Stimulated activated naive CD8-positive, alpha-beta T cell treated with anti-CD3 and anti-CD28 coated beads, Interleukin-15, amount 100 ng/mL, for 72 hours (primary cell): ENCODE measurements around the gene SLC35F2.
"Not testable (repeated sequence)": the region's sequence is repeated elsewhere in the genome, so short reads cannot be mapped to it uniquely, and the experiment has no call there.

Experiments used
- ATAC-seq: fragments of 150-1000 bp; cut with Tn5 transposase; 2 replicates; pipeline ENCODE4 v1.10.0; 2021; ENCODE audit warnings: mild to moderate bottlenecking, moderate library complexity
- DNase-seq, 2 donors: peaks; one replicate each; pipeline ENCODE4 v3.0.0; 2021 to 2022
- H3K27ac Mint-ChIP-seq, 2 donors: one replicate each; pipeline ENCODE4 v1.8.0; 2022; ENCODE audit warnings: mild to moderate bottlenecking in 2 of 2, mixed read lengths in 2 of 2, moderate library complexity in 2 of 2
- H3K27me3 Mint-ChIP-seq: one replicate; pipeline ENCODE4 v1.8.0; 2022; ENCODE audit warnings: mixed read lengths
- H3K4me1 Mint-ChIP-seq: one replicate; pipeline ENCODE4 v1.8.0; 2022; ENCODE audit warnings: mild to moderate bottlenecking, mixed read lengths
- H3K4me3 Mint-ChIP-seq, 2 donors: one replicate each; pipeline ENCODE4 v1.8.0; 2022; ENCODE audit warnings: mild to moderate bottlenecking in 2 of 2, mixed read lengths in 2 of 2, moderate library complexity in 1 of 2
- H3K9me3 Mint-ChIP-seq, 2 donors: one replicate each; pipeline ENCODE4 v1.8.0; 2022; ENCODE audit warnings: mixed read lengths in 2 of 2

SLC35F2 gene

GRCh38 chr11:107851704-107852310, 6.8 kb downstream of the SLC35F2 start:
- H3K4me1 Mint-ChIP-seq, result peaks cover 45% of the 10 kb centered on the region
- no peaks in the 10 kb centered on the region for H3K27me3 Mint-ChIP-seq
- no peak for DNase-seq
- H3K9me3 Mint-ChIP-seq, result no peaks in the 10 kb centered on the region
- no peak overlapping the region for H3K4me3 Mint-ChIP-seq
- no peak for ATAC-seq
- H3K27ac Mint-ChIP-seq, result no peak overlapping the region

- Mint-ChIP-seq H3K4me3 (no peak overlapping the region), H3K27ac (no peak overlapping the region), H3K4me1 (peaks cover 36% of the 10 kb centered on the region), H3K9me3 (no peaks in the 10 kb centered on the region), H3K27me3 (no peaks in the 10 kb centered on the region)
- DNase-seq (no peak), ATAC-seq (peak; percentile 39)
Measured at GRCh38 chr11:107849790-107850189, 8.8 kb downstream of the SLC35F2 start.

DNA sequence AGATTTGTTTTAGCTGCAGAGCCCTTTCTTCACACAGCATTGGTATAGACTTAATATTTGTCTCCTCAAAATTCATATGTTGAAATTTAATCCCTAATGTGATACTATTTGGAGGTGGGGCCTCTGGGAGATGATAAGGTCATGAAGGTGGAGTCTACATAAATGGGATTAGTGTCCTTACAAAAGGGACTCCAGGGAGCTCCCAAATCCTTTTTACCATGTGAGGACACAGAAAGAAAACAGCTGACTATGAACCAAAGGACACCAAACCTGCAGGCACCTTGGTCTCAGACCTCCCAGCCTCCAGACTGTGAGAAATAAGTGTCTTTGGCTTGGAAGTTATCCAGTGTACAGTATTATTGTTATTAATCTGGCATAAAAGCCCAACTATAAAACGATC, 10.2 kb downstream of the SLC35F2 start:
- DNase-seq (no peak), ATAC-seq (no peak)
- no peaks in the 10 kb centered on the region for H3K9me3 Mint-ChIP-seq
- no peak overlapping the region for H3K4me3 Mint-ChIP-seq
- no peaks in the 10 kb centered on the region for H3K27me3 Mint-ChIP-seq
- H3K4me1 Mint-ChIP-seq, result peaks cover 40% of the 10 kb centered on the region
- H3K27ac Mint-ChIP-seq, result no peak overlapping the region

- ATAC-seq (no peak), DNase-seq (no peak)
- H3K4me1 Mint-ChIP-seq, result peaks cover 50% of the 10 kb centered on the region
- no peak overlapping the region for H3K27ac Mint-ChIP-seq
- H3K4me3 Mint-ChIP-seq, result no peak overlapping the region
- no peaks in the 10 kb centered on the region for H3K9me3 Mint-ChIP-seq
- no peaks in the 10 kb centered on the region for H3K27me3 Mint-ChIP-seq
Measured at GRCh38 chr11:107847184-107847583, 11.4 kb downstream of the SLC35F2 start.

GRCh38 chr11:107844041-107844440, 14.5 kb downstream of the SLC35F2 start:
- Mint-ChIP-seq H3K4me3 (no peak overlapping the region), H3K4me1 (peaks cover 60% of the 10 kb centered on the region), H3K27me3 (no peaks in the 10 kb centered on the region), H3K27ac (no peak overlapping the region), H3K9me3 (no peaks in the 10 kb centered on the region)
- DNase-seq, result no peak
- ATAC-seq, result no peak

- ATAC-seq (no peak), DNase-seq (no peak)
- Mint-ChIP-seq H3K27ac (peak overlapping the region; percentile 67 to 83), H3K27me3 (no peaks in the 10 kb centered on the region), H3K9me3 (no peaks in the 10 kb centered on the region), H3K4me3 (no peak overlapping the region), H3K4me1 (peaks cover 45% of the 10 kb centered on the region)
Measured at GRCh38 chr11:107842412-107843100, 16.0 kb downstream of the SLC35F2 start.

- peak overlapping the region; percentile 43 to 72 for H3K4me3 Mint-ChIP-seq
- ATAC-seq, result peak; percentile 11
Measured at GRCh38 chr11:107840129-107840484, 18.5 kb downstream of the SLC35F2 start.

DNA sequence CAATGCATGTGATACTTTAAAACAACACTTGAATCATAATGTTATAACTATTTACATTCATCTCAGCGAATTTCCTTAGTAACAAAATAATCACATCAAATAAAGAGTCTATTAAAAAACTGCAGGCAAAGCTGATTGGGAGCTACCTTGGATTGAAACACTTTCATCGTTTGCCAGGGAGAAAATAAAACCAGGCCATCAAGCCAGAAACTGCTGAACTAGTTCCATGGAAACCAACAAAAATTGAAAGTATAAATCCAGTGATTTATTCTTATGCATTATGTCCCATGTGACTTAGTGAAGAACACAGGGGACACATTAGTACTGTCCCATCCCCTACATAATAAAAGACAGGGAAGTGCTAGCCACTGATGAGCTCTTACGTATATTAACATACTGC, 21.7 kb downstream of the SLC35F2 start:
- no peaks in the 10 kb centered on the region for H3K27me3 Mint-ChIP-seq
- no peaks in the 10 kb centered on the region for H3K9me3 Mint-ChIP-seq
- ATAC-seq (no peak), DNase-seq (no peak)
- H3K4me1 Mint-ChIP-seq, result peaks cover 41% of the 10 kb centered on the region
- H3K4me3 Mint-ChIP-seq, result no peak overlapping the region
- no peak overlapping the region for H3K27ac Mint-ChIP-seq

More at GRCh38 chr11:107840129-107840484, 18.5 kb downstream of the SLC35F2 start:
- peak overlapping the region in 1 of 2 donors; percentile 88 for H3K27ac Mint-ChIP-seq
- DNase-seq, result no peak
- no peaks in the 10 kb centered on the region for H3K27me3 Mint-ChIP-seq
- H3K4me1 Mint-ChIP-seq, result peaks cover 55% of the 10 kb centered on the region
- no peaks in the 10 kb centered on the region for H3K9me3 Mint-ChIP-seq

- no peak overlapping the region for H3K4me3 Mint-ChIP-seq
- ATAC-seq (no peak), DNase-seq (no peak)
- peak overlapping the region in 1 of 2 donors; percentile 1 for H3K27ac Mint-ChIP-seq
- peaks cover 22% of the 10 kb centered on the region for H3K4me1 Mint-ChIP-seq
- no peaks in the 10 kb centered on the region for H3K27me3 Mint-ChIP-seq
- no peaks in the 10 kb centered on the region for H3K9me3 Mint-ChIP-seq
Measured at GRCh38 chr11:107834995-107835394, 23.6 kb downstream of the SLC35F2 start.

GRCh38 chr11:107833926-107834325, 24.7 kb downstream of the SLC35F2 start:
- Mint-ChIP-seq H3K4me1 (peaks cover 16% of the 10 kb centered on the region), H3K27ac (peak overlapping the region in 1 of 2 donors; percentile 86)
- not testable (repeated sequence) for ATAC-seq, H3K4me3 Mint-ChIP-seq, H3K27me3 Mint-ChIP-seq, H3K9me3 Mint-ChIP-seq, DNase-seq

DNA sequence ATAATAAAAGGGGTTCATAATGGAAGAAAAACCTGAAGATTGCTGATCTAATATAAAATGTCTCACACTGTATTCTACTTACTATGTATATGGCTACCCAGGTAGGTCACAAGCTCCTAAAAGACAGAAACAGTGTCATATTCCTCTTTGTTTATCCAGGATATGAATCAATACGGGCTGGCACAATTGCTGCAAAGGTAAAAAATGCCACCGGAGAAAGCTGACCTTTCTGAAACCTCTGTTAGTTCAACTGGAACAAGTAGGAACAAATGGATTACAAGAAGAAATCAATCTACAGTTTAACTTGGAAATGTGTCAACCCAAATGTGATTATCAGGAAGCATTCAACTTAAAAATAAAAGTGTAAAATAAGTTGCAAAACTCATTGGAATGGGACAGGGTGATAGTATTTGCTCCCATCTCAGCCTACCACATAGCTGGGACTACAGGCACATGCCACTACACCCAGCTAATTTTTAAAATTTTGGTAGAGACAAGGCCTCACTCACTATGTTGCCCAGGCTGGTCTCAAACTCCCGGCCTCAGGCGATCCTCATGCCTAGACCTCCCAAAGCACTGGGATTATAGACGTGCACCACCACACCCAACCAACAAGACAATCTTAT, 27.6 kb downstream of the SLC35F2 start:
- H3K27me3 Mint-ChIP-seq, result no peaks in the 10 kb centered on the region
- H3K27ac Mint-ChIP-seq, result peak overlapping the region in 1 of 2 donors; percentile 52
- peaks cover 13% of the 10 kb centered on the region for H3K4me1 Mint-ChIP-seq
- H3K4me3 Mint-ChIP-seq, result no peak overlapping the region
- H3K9me3 Mint-ChIP-seq, result no peaks in the 10 kb centered on the region
- DNase-seq, result no peak
- no peak for ATAC-seq

DNA sequence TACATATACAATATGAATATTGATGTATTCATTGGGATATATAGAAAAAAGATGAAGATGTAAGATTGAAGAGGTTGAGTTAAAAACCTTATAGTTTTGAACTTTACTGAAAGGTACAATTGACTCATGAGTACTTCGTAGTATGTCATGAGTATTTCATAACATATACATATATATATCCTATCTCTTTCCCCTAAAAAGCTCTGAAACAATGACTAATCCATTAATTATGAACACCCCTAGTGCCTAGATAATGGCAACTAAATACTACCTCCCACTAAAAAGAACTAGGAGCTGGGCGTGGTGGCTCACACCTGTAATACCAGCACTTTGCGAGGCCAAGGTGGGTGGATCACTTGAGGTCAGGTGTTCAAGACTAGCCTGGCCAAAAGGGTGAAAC, 31.5 kb downstream of the SLC35F2 start:
- peaks cover 15% of the 10 kb centered on the region for H3K4me1 Mint-ChIP-seq
- peak; percentile 52 for ATAC-seq
- no peak for DNase-seq
- H3K27ac Mint-ChIP-seq, result peak overlapping the region in 1 of 2 donors; percentile 42
- H3K4me3 Mint-ChIP-seq, result no peak overlapping the region
- no peaks in the 10 kb centered on the region for H3K9me3 Mint-ChIP-seq
- H3K27me3 Mint-ChIP-seq, result no peaks in the 10 kb centered on the region

GRCh38 chr11:107825875-107826274, 32.7 kb downstream of the SLC35F2 start:
- ATAC-seq (no peak), DNase-seq (no peak)
- Mint-ChIP-seq H3K4me1 (peaks cover 15% of the 10 kb centered on the region), H3K27ac (no peak overlapping the region), H3K9me3 (no peaks in the 10 kb centered on the region), H3K4me3 (no peak overlapping the region), H3K27me3 (no peaks in the 10 kb centered on the region)

DNA sequence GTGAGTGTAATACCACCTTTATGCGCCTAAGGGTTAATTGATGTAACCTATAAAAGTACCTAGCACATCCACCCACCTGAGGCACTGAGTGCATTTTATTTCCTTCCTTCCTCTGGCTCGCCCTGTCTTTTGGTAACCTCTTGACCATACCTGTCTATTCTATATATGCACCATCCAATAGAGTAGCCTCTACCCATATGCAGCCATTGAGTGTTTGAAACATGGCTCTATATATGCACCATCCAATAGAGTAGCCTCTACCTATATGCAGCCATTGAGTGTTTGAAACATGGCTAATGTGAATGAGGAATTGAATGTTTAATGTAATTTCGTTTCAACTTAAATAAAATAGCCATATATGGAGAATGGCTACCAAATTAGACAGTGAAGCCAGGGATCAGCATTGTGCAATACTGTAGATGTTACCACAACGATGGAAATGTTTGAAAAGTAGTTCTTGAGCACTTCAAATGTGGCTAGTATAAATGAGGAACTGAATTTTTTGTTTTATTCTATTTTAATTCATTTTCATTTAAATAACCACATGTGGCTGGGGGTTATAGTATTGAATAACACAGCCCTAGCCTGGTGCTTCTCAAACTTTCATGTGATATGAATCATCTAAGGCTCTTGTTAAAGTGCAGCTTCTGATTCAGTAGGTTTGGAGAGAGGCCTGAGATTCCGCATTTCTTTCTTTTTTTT, 33.8 kb downstream of the SLC35F2 start:
- Mint-ChIP-seq H3K4me1 (peaks cover 18% of the 10 kb centered on the region), H3K27ac (no peak overlapping the region), H3K4me3 (no peak overlapping the region), H3K9me3 (no peaks in the 10 kb centered on the region), H3K27me3 (no peaks in the 10 kb centered on the region)
- ATAC-seq, result peak; percentile 52
- no peak for DNase-seq

GRCh38 chr11:107821199-107821927, 37.2 kb downstream of the SLC35F2 start:
- Mint-ChIP-seq H3K4me1 (peaks cover 23% of the 10 kb centered on the region), H3K9me3 (no peaks in the 10 kb centered on the region), H3K4me3 (no peak overlapping the region), H3K27ac (peak overlapping the region in 1 of 2 donors; percentile 31), H3K27me3 (no peaks in the 10 kb centered on the region)
- DNase-seq, result no peak
- ATAC-seq, result no peak
